B cell (primary cell): ENCODE data around the gene CDK6. TPM values are rescaled to one million over a fixed set of nuclear protein-coding genes. Genes with fewer than 3 reads are reported as not detected.

Experiments used
- ATAC-seq: fragments of 200-7000 bp; cut with Tn5 transposase; one replicate; pipeline ENCODE4 v1.10.0; 2021; ENCODE audit warnings: low read depth, mild to moderate bottlenecking, moderate number of reproducible peaks, moderate library complexity
- CTCF ChIA-PET: fragments of 350-600 bp; sonication (Branson Sonifier 250); formaldehyde crosslinking; loops from one replicate; lab custom pipeline; 2021; ENCODE audit warnings: antibody characterized with exemption, inconsistent platforms; lab: Charles Lee
- POLR2A ChIA-PET: fragments of 350-600 bp; sonication (Branson Sonifier 250); formaldehyde crosslinking; loops from one replicate; lab custom pipeline; 2021; ENCODE audit warnings: antibody characterized with exemption; lab: Charles Lee
- DNase-seq: peaks from one replicate; pipeline ENCODE4 v3.0.0; 2013
- H2AFZ ChIP-seq: 2 replicates; pipeline ENCODE4 v1.6.1; 2012; ENCODE audit warnings: mild to moderate bottlenecking, low read depth, low read length; ENCODE audit not compliant: insufficient read depth, poor library complexity, severe bottlenecking
- H3K27ac ChIP-seq, 2 donors: 1 replicate in 1 of 2; 2 replicates in 1 of 2; pipeline ENCODE4 v1.5.1; 2012 to 2013; ENCODE audit warnings: low read length in 2 of 2, mild to moderate bottlenecking in 2 of 2, moderate library complexity in 1 of 2
- H3K27me3 ChIP-seq, 4 experiments: fragments of 200-600 bp in 1 of 4; sonication (generic) in 1 of 4; replicated peaks in 1 of 4; 1 replicate in 2 of 4; 2 replicates in 2 of 4; pipeline versions ENCODE4 v1.6.1 to v1.7.0; 2013 to 2016; ENCODE audit warnings: low read length in 3 of 4, mild to moderate bottlenecking in 2 of 4, mixed read lengths in 1 of 4, moderate library complexity in 1 of 4; ENCODE audit not compliant: insufficient read depth in 4 of 4, control insufficient read depth in 3 of 4; ENCODE audit errors: control extremely low read depth in 1 of 4
- H3K36me3 ChIP-seq, 2 experiments: replicated peaks in 1 of 2; 1 replicate in 1 of 2; 2 replicates in 1 of 2; pipeline versions ENCODE4 v1.6.1 to v1.7.1; 2013; ENCODE audit warnings: low read length in 1 of 2; ENCODE audit not compliant: insufficient read depth in 2 of 2, control insufficient read depth in 1 of 2; ENCODE audit errors: control extremely low read depth in 1 of 2, extremely low read depth in 1 of 2
- H3K4me1 ChIP-seq, 2 donors: fragments of 200-600 bp in 1 of 2; sonication (generic) in 1 of 2; 1 replicate in 1 of 2; 2 replicates in 1 of 2; pipeline versions ENCODE4 v1.5.1 to v1.6.1; 2013 to 2017; ENCODE audit warnings: low read length in 2 of 2; ENCODE audit not compliant: control insufficient read depth in 2 of 2, insufficient read depth in 2 of 2
- H3K4me2 ChIP-seq: replicated peaks from 2 replicates; pipeline ENCODE3; 2012; ENCODE audit warnings: mild to moderate bottlenecking, low read depth, low read length; ENCODE audit not compliant: poor library complexity, severe bottlenecking
- H3K4me3 ChIP-seq, 5 experiments: fragments of 200-600 bp in 1 of 5; sonication (generic) in 1 of 5; 1 replicate in 3 of 5; 2 replicates in 2 of 5; pipeline versions ENCODE4 v1.5.1 to v1.7.0; 2011 to 2016; ENCODE audit warnings: low read length in 4 of 5, mild to moderate bottlenecking in 4 of 5, low read depth in 2 of 5, control low read depth in 1 of 5, moderate library complexity in 1 of 5; ENCODE audit not compliant: insufficient read depth in 1 of 5; ENCODE audit errors: control extremely low read depth in 1 of 5, extremely low read depth in 1 of 5
- H3K79me2 ChIP-seq: fragments of 200-600 bp; sonication (generic); one replicate; pipeline ENCODE4 v1.6.0; 2016; ENCODE audit warnings: low read length; ENCODE audit not compliant: control insufficient read depth, insufficient read depth
- H3K9ac ChIP-seq: fragments of 200-600 bp; sonication (generic); 2 replicates; pipeline ENCODE4 v1.6.1; 2017; ENCODE audit warnings: mild to moderate bottlenecking, low read length, moderate library complexity
- H3K9me3 ChIP-seq, 3 donors: one replicate each; pipeline versions ENCODE4 v1.6.1 to v1.7.1; 2013; ENCODE audit warnings: low read length in 2 of 3; ENCODE audit not compliant: control insufficient read depth in 2 of 3, insufficient read depth in 1 of 3; ENCODE audit errors: control extremely low read depth in 1 of 3
- H4K20me1 ChIP-seq: 2 replicates; pipeline ENCODE4 v1.6.0; 2012; ENCODE audit warnings: mild to moderate bottlenecking, low read length; ENCODE audit not compliant: insufficient read depth, control insufficient read depth, poor library complexity, severe bottlenecking
- H3K27ac Mint-ChIP-seq: one replicate; pipeline ENCODE4 v1.8.0; 2021; ENCODE audit warnings: mixed read lengths
- H3K27me3 Mint-ChIP-seq: one replicate; pipeline ENCODE4 v1.8.0; 2021; ENCODE audit warnings: mixed read lengths
- H3K4me1 Mint-ChIP-seq: one replicate; pipeline ENCODE4 v1.8.0; 2021; ENCODE audit warnings: mixed read lengths
- H3K4me3 Mint-ChIP-seq: one replicate; pipeline ENCODE4 v1.8.0; 2021; ENCODE audit warnings: mixed read lengths
- H3K9me3 Mint-ChIP-seq: one replicate; pipeline ENCODE4 v1.8.0; 2022; ENCODE audit warnings: mixed read lengths; ENCODE audit not compliant: insufficient read depth
- EZH2 ChIP-seq: IDR thresholded peaks from 2 replicates; pipeline ENCODE4 v1.6.1; 2012; ENCODE audit warnings: borderline replicate concordance, low read depth, mild to moderate bottlenecking, moderate library complexity, low read length; ENCODE audit not compliant: insufficient read depth, poor library complexity, severe bottlenecking
- WGBS: methylation state at CpG from one replicate; pipeline ENCODE4 v1.1.5; 2013; ENCODE audit warnings: missing lambda C conversion rate; ENCODE audit not compliant: insufficient coverage; 5-methylcytosine and 5-hydroxymethylcytosine counted together
- intact Hi-C: fragments of 100-400 bp; cut with micrococcal nuclease; formaldehyde crosslinking; loops from one replicate; pipeline ENCODE4 v1.10.0; 2022
- polyA plus RNA-seq: library from polyadenylated mRNA; depleted of rRNA; stranded (reverse); fragments of >200 nt; gene quantifications from 2 replicates; pipeline ENCODE4 v1.2.3, GENCODE V29; 2012
- total RNA-seq, 2 donors: library from RNA; stranded (reverse); fragments of 120-200 nt in 1 of 2; gene quantifications; 1 replicate in 1 of 2; 2 replicates in 1 of 2; pipeline versions ENCODE4 v1.2.3 to v1.2.4, GENCODE V29; 2013 to 2022
- TF ChIP-seq, protein P1 (sequence below): fragments of 200-600 bp; IDR thresholded peaks from one replicate; pipeline ENCODE4 v1.8.0; 2022; ENCODE audit warnings: antibody characterized with exemption, mild to moderate bottlenecking

CDK6 gene
- total and polyA plus RNA-seq, 2 donors (not counting 1 experiment from before 2014, with no cell fraction given): 3.0 to 14.6 TPM

DNA sequence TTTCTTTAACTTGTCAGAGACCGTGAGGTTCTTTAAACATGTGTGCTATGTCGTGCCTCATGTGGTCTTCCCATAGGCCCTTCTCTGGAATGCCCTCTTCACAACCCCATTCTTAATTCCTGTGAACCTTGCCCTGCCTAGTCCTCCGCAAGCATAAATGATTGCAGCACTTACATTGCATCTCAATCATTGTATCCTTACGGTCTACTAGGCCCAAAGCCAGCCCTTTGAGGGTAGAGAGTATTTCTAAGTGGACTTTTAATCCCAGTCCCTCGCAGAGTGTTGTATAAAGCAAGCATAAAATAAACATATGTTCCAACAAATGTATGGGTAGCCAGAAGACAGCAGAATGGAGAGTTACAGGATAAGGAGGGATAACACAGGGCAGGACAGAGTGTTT is 154.0 kb downstream of the CDK6 start:
- Histone ChIP-seq H3K9ac (no peak overlapping the region), H3K79me2 (no peaks in the 10 kb centered on the region), H3K9me3 (no peaks in the 10 kb centered on the region), H3K27me3 (no peaks in the 10 kb centered on the region), H3K4me1 (no peaks in the 10 kb centered on the region), H3K4me2 (no peak overlapping the region), H3K27ac (no peak overlapping the region), H3K4me3 (no peak overlapping the region), H3K36me3 (no peaks in the 10 kb centered on the region), H2AFZ (no peak overlapping the region), H4K20me1 (no peaks in the 10 kb centered on the region)
- intact Hi-C loops: no loop called here
- CTCF ChIA-PET: no interaction called here
- 97% methylated on average over 3 of the region's 5 CpGs for WGBS
- no peaks in the 10 kb centered on the region for H3K9me3 Mint-ChIP-seq
- no peak overlapping the region for H3K4me3 Mint-ChIP-seq
- no peaks in the 10 kb centered on the region for H3K27me3 Mint-ChIP-seq
- H3K4me1 Mint-ChIP-seq: no peaks in the 10 kb centered on the region
- POLR2A ChIA-PET: no interaction called here
- DNase-seq (no peak), ATAC-seq (no peak)
- no peak for TF ChIP-seq EZH2
- TF ChIP-seq, protein P1, sequence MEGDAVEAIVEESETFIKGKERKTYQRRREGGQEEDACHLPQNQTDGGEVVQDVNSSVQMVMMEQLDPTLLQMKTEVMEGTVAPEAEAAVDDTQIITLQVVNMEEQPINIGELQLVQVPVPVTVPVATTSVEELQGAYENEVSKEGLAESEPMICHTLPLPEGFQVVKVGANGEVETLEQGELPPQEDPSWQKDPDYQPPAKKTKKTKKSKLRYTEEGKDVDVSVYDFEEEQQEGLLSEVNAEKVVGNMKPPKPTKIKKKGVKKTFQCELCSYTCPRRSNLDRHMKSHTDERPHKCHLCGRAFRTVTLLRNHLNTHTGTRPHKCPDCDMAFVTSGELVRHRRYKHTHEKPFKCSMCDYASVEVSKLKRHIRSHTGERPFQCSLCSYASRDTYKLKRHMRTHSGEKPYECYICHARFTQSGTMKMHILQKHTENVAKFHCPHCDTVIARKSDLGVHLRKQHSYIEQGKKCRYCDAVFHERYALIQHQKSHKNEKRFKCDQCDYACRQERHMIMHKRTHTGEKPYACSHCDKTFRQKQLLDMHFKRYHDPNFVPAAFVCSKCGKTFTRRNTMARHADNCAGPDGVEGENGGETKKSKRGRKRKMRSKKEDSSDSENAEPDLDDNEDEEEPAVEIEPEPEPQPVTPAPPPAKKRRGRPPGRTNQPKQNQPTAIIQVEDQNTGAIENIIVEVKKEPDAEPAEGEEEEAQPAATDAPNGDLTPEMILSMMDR: no peak
- no peak overlapping the region for H3K27ac Mint-ChIP-seq

DNA sequence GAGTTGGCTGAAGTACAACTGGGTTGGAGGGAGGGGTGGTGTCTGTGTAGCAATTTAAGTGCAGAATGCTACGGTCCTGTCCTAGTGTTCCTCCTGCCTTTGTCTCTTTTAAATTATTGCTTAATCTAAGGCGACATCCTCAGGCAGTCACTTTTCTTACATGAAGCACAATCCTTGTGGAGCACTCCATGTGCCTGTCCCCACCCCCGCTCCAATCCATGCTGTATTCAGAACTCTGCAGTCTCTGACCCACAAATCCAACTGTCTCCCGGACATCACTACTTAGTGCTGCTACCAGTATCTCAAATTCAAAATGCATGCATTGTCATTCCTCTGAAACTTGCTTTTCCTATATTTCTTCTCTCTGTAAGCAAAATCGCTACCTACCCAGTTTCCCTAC is 154.7 kb downstream of the CDK6 start:
- Histone ChIP-seq H3K27ac (no peak overlapping the region), H2AFZ (no peak overlapping the region), H3K36me3 (no peaks in the 10 kb centered on the region), H4K20me1 (no peaks in the 10 kb centered on the region), H3K4me2 (no peak overlapping the region), H3K27me3 (no peaks in the 10 kb centered on the region), H3K4me1 (no peaks in the 10 kb centered on the region), H3K4me3 (no peak overlapping the region), H3K79me2 (no peaks in the 10 kb centered on the region), H3K9ac (no peak overlapping the region), H3K9me3 (no peaks in the 10 kb centered on the region)
- Mint-ChIP-seq H3K4me3 (no peak overlapping the region), H3K27ac (no peak overlapping the region), H3K4me1 (no peaks in the 10 kb centered on the region), H3K27me3 (no peaks in the 10 kb centered on the region), H3K9me3 (no peaks in the 10 kb centered on the region)
- 98% methylated on average over 4 of the region's 5 CpGs for WGBS
- no peak for DNase-seq
- ChIA-PET CTCF (no interaction called here), POLR2A (no interaction called here)
- intact Hi-C loops: no loop called here
- ATAC-seq: no peak
- no peak for TF ChIP-seq EZH2
- TF ChIP-seq, protein P1: no peak
